Astrocyte (in vitro differentiated cells and primary cell): ENCODE data around the gene KCNN3. TPM values are rescaled to one million over a fixed set of nuclear protein-coding genes. Genes with fewer than 3 reads are reported as not detected.
A peak's percentile ranks its signal among the peaks of the same experiment; 100 is the strongest.

Experiments
- DNase-seq: peaks from one replicate; pipeline ENCODE4 v3.0.0-alpha.2; 2010; ENCODE audit warnings: low read depth
- FAIRE-seq: peaks from 2 replicates; lab custom pipeline; 2011; peaks lifted over from hg19 to GRCh38; lab: Jason Lieb, UNC
- H2AFZ ChIP-seq: 2 replicates; pipeline ENCODE4 v1.6.0; 2012; ENCODE audit warnings: low read depth, low read length, inconsistent platforms
- H3K27ac ChIP-seq: 2 replicates; pipeline ENCODE4 v1.5.1; 2011; ENCODE audit warnings: low read depth, low read length, inconsistent platforms
- H3K27me3 ChIP-seq: 2 replicates; pipeline ENCODE4 v1.6.0; 2011; ENCODE audit warnings: low read length, inconsistent platforms; ENCODE audit not compliant: insufficient read depth
- H3K36me3 ChIP-seq: 2 replicates; pipeline ENCODE4 v1.5.1; 2011; ENCODE audit warnings: low read length, inconsistent platforms; ENCODE audit not compliant: insufficient read depth
- H3K4me1 ChIP-seq: 2 replicates; pipeline ENCODE4 v1.5.1; 2011; ENCODE audit warnings: low read length, inconsistent platforms; ENCODE audit not compliant: insufficient read depth
- H3K4me2 ChIP-seq: 2 replicates; pipeline ENCODE4 v1.6.0; 2012; ENCODE audit warnings: low read length, inconsistent platforms
- H3K4me3 ChIP-seq: 2 replicates; pipeline ENCODE4 v1.5.1; 2011; ENCODE audit warnings: low read depth, mild to moderate bottlenecking, low read length, inconsistent platforms; ENCODE audit not compliant: insufficient read depth
- H3K79me2 ChIP-seq: 2 replicates; pipeline ENCODE4 v1.6.0; 2012; ENCODE audit warnings: mild to moderate bottlenecking, low read length, inconsistent platforms; ENCODE audit not compliant: insufficient read depth
- H3K9ac ChIP-seq: 2 replicates; pipeline ENCODE4 v1.6.0; 2012; ENCODE audit warnings: mild to moderate bottlenecking, low read length, inconsistent platforms
- H3K9me3 ChIP-seq: 2 replicates; pipeline ENCODE4 v1.5.1; 2012; ENCODE audit warnings: low read depth, mild to moderate bottlenecking, low read length, inconsistent platforms; ENCODE audit not compliant: insufficient read depth
- H4K20me1 ChIP-seq: 2 replicates; pipeline ENCODE4 v1.6.0; 2012; ENCODE audit warnings: low read length, inconsistent platforms; ENCODE audit not compliant: insufficient read depth
- H3K27ac Mint-ChIP-seq: one replicate; pipeline ENCODE4 v1.8.0; 2021; ENCODE audit warnings: mild to moderate bottlenecking, mixed read lengths; ENCODE audit not compliant: unreplicated experiment
- H3K27me3 Mint-ChIP-seq: one replicate; pipeline ENCODE4 v1.8.0; 2021; ENCODE audit warnings: low read depth, mixed read lengths; ENCODE audit not compliant: unreplicated experiment
- H3K36me3 Mint-ChIP-seq: one replicate; pipeline ENCODE4 v1.8.0; 2021; ENCODE audit warnings: low read depth, mixed read lengths; ENCODE audit not compliant: unreplicated experiment
- H3K4me1 Mint-ChIP-seq: one replicate; pipeline ENCODE4 v1.8.0; 2021; ENCODE audit warnings: low read depth, mixed read lengths; ENCODE audit not compliant: unreplicated experiment
- H3K4me3 Mint-ChIP-seq: one replicate; pipeline ENCODE4 v1.8.0; 2021; ENCODE audit warnings: mild to moderate bottlenecking, moderate library complexity, mixed read lengths; ENCODE audit not compliant: unreplicated experiment
- H3K9me3 Mint-ChIP-seq: one replicate; pipeline ENCODE4 v1.8.0; 2021; ENCODE audit warnings: mild to moderate bottlenecking, mixed read lengths; ENCODE audit not compliant: unreplicated experiment
- CTCF ChIP-seq: IDR thresholded peaks from 2 replicates; pipeline ENCODE4 v1.5.1; 2011; ENCODE audit warnings: low read depth, mild to moderate bottlenecking, inconsistent platforms, low read length, moderate library complexity; ENCODE audit not compliant: insufficient read depth
- EZH2 ChIP-seq: IDR thresholded peaks from 2 replicates; pipeline ENCODE4 v1.6.1; 2012; ENCODE audit warnings: mild to moderate bottlenecking, low read length, inconsistent platforms; ENCODE audit not compliant: insufficient read depth
- total RNA-seq: library from RNA; stranded (reverse); gene quantifications from 2 replicates; pipeline ENCODE4 v1.2.1, GENCODE V29; 2021

The KCNN3 gene
- total RNA-seq, 1 donor from 2014 or later: 0.66 TPM

GRCh38 chr1:154741741-154742495 lies 128.2 kb downstream of the KCNN3 start:
- peaks cover 18% of the 10 kb centered on the region for H3K27me3 ChIP-seq
- no peak overlapping the region for H3K27ac Mint-ChIP-seq

GRCh38 chr1:154741327-154741726 lies 128.8 kb downstream of the KCNN3 start:
- Histone ChIP-seq H4K20me1 (no peaks in the 10 kb centered on the region), H3K4me3 (no peak overlapping the region), H2AFZ (no peak overlapping the region), H3K27me3 (peaks cover 12% of the 10 kb centered on the region), H3K79me2 (no peaks in the 10 kb centered on the region), H3K36me3 (no peaks in the 10 kb centered on the region), H3K9me3 (no peaks in the 10 kb centered on the region), H3K4me1 (peaks cover 25% of the 10 kb centered on the region), H3K4me2 (no peak overlapping the region), H3K27ac (no peak overlapping the region), H3K9ac (no peak overlapping the region)
- Mint-ChIP-seq H3K36me3 (no peaks in the 10 kb centered on the region), H3K9me3 (peaks cover 4% of the 10 kb centered on the region), H3K4me3 (no peak overlapping the region), H3K4me1 (peaks cover 17% of the 10 kb centered on the region), H3K27ac (no peak overlapping the region), H3K27me3 (peaks cover 24% of the 10 kb centered on the region)
- TF ChIP-seq EZH2: no peak
- no peak for TF ChIP-seq CTCF
- DNase-seq: peak; percentile 80
- no peak for FAIRE-seq

More at GRCh38 chr1:154741741-154742495, 128.2 kb downstream of the KCNN3 start:
- Histone ChIP-seq H3K4me2 (peak overlapping the region; percentile 11), H3K36me3 (no peaks in the 10 kb centered on the region), H3K79me2 (no peaks in the 10 kb centered on the region), H3K4me1 (peaks cover 19% of the 10 kb centered on the region), H3K4me3 (no peak overlapping the region), H3K27ac (no peak overlapping the region), H4K20me1 (no peaks in the 10 kb centered on the region), H3K9ac (no peak overlapping the region), H3K9me3 (no peaks in the 10 kb centered on the region), H2AFZ (no peak overlapping the region)
- TF ChIP-seq EZH2 (no peak), CTCF (no peak)
- Mint-ChIP-seq H3K4me1 (peaks cover 16% of the 10 kb centered on the region), H3K4me3 (no peak overlapping the region), H3K36me3 (no peaks in the 10 kb centered on the region), H3K27me3 (peaks cover 29% of the 10 kb centered on the region), H3K9me3 (peaks cover 4% of the 10 kb centered on the region)
- FAIRE-seq (no peak), DNase-seq (peak; percentile 49)

DNA sequence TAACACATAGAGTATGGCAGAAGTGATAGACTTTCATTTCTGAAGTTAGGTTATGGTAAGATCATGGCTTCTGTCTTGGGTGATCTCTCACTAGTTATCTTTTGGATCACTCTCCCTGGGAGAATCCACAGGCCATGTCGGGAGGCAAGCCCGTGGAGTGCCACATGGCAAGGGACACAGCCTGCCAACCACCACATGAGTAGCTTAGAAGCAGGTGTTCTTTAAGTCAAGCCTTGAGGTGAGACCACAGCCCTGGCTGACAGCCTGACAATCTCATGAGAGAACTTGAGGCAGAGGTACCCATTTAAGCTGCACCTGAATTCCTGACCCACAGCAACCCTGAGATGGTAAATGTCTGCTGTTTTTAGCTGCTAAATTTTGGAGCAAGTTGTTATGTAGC lies 130.4 kb downstream of the KCNN3 start:
- no peak overlapping the region for H3K4me3 ChIP-seq
- no peak for FAIRE-seq

More for the DNA sequence above, 130.4 kb downstream of the KCNN3 start:
- H3K27me3 Mint-ChIP-seq: peaks cover 16% of the 10 kb centered on the region
- no peaks in the 10 kb centered on the region for H3K36me3 Mint-ChIP-seq
- Histone ChIP-seq H3K36me3 (no peaks in the 10 kb centered on the region), H4K20me1 (no peaks in the 10 kb centered on the region), H3K79me2 (no peaks in the 10 kb centered on the region), H3K27me3 (peaks cover 8% of the 10 kb centered on the region), H3K27ac (no peak overlapping the region), H3K9me3 (no peaks in the 10 kb centered on the region), H3K9ac (no peak overlapping the region), H3K4me1 (peaks cover 25% of the 10 kb centered on the region), H3K4me2 (no peak overlapping the region), H2AFZ (no peak overlapping the region)
- H3K4me1 Mint-ChIP-seq: peaks cover 17% of the 10 kb centered on the region
- no peak overlapping the region for H3K27ac Mint-ChIP-seq
- TF ChIP-seq EZH2 (no peak), CTCF (no peak)
- DNase-seq: no peak
- H3K9me3 Mint-ChIP-seq: peaks cover 4% of the 10 kb centered on the region
- H3K4me3 Mint-ChIP-seq: no peak overlapping the region
